ENCODE measurements around the gene GBE1.
A peak's percentile ranks its signal among the peaks of the same experiment; 100 is the strongest.
"Not testable (repeated sequence)": the region's sequence is repeated elsewhere in the genome, so short reads cannot be mapped to it uniquely, and the experiment has no call there.

The GBE1 gene

DNA sequence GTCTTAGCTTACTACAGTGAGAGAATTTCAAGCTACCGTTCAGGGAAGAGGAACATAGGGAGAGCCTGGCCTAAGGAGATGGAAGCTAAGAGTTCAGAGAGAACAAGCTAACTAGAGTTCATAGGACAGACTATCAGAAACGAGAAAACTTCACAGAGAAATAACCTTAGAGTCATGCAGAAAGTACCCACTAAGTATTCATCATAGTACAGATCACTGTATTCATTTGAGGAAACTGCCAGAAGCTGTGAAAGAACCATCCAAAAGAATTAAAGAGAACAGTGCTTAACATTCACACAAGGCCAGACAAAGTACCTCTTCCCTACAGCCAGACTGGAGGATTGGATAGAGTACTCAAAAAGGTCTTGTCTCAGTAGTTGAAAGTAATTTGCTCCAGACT, 15.2 kb upstream of the GBE1 start:
- H3K9ac ChIP-seq (ENCODE audit: low read depth, low read length, poor library complexity, severe bottlenecking): no peak overlapping the region
- TF ChIP-seq, protein P1, sequence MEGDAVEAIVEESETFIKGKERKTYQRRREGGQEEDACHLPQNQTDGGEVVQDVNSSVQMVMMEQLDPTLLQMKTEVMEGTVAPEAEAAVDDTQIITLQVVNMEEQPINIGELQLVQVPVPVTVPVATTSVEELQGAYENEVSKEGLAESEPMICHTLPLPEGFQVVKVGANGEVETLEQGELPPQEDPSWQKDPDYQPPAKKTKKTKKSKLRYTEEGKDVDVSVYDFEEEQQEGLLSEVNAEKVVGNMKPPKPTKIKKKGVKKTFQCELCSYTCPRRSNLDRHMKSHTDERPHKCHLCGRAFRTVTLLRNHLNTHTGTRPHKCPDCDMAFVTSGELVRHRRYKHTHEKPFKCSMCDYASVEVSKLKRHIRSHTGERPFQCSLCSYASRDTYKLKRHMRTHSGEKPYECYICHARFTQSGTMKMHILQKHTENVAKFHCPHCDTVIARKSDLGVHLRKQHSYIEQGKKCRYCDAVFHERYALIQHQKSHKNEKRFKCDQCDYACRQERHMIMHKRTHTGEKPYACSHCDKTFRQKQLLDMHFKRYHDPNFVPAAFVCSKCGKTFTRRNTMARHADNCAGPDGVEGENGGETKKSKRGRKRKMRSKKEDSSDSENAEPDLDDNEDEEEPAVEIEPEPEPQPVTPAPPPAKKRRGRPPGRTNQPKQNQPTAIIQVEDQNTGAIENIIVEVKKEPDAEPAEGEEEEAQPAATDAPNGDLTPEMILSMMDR (conservative IDR thresholded peaks at IDR 0.05; ENCODE audit: low read length): no peak
- TF ChIP-seq EZH2phosphoT487 (IDR thresholded peaks at IDR 0.05; ENCODE audit: borderline replicate concordance): no peak
- no peaks in the 10 kb centered on the region for H4K20me1 ChIP-seq (ENCODE audit: insufficient read depth, low read length, poor library complexity, severe bottlenecking)
- no peak overlapping the region for H2AFZ ChIP-seq (ENCODE audit: low read length)
- H3K4me2 ChIP-seq (ENCODE audit: low read depth, low read length, poor library complexity, severe bottlenecking): no peak overlapping the region
- no peaks in the 10 kb centered on the region for H3K4me1 ChIP-seq (ENCODE audit: insufficient read depth, low read length, poor library complexity, severe bottlenecking)
- no peaks in the 10 kb centered on the region for H3K9me3 ChIP-seq (ENCODE audit: insufficient read depth, low read depth, low read length)
- H3K4me3 ChIP-seq (ENCODE audit: low read length, poor library complexity, severe bottlenecking): no peak overlapping the region
- no peaks in the 10 kb centered on the region for H3K9me2 ChIP-seq (replicated peaks; ENCODE audit: low read depth, low read length)
- H3F3A ChIP-seq (ENCODE audit: low read depth): no peaks in the 10 kb centered on the region
- no peaks in the 10 kb centered on the region for H3K36me3 ChIP-seq (ENCODE audit: insufficient read depth, low read length)
- H3K27me3 ChIP-seq (ENCODE audit: insufficient read depth, low read length, poor library complexity, severe bottlenecking): no peaks in the 10 kb centered on the region
- H3K79me2 ChIP-seq (ENCODE audit: insufficient read depth, low read length): no peaks in the 10 kb centered on the region

DNA sequence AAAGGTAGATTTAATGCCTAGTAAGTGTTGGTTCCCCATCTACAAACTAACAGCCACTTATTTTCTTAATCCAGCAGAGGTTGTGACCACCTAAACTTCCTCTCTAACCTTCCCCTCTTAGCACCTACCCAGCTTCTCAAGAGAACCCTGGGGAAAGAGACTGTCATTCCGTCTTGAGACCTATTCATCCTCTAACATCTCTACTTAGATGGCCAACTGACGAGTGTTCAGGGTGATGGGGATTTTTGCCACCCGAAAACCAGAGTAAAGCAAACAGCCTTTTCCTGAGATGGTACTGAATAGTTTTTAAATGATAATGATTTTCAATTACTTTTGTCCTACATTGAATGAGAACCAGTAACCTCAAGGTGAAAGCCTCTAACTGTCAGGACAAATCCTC, 9.3 kb upstream of the GBE1 start:
- H4K20me1 ChIP-seq (ENCODE audit: insufficient read depth, low read length, poor library complexity, severe bottlenecking): no peaks in the 10 kb centered on the region
- no peak overlapping the region for H3K4me3 ChIP-seq (ENCODE audit: low read length, poor library complexity, severe bottlenecking)
- TF ChIP-seq, protein P1 (conservative IDR thresholded peaks at IDR 0.05; ENCODE audit: low read length): no peak
- no peak for TF ChIP-seq EZH2phosphoT487 (IDR thresholded peaks at IDR 0.05; ENCODE audit: borderline replicate concordance)
- H3K9me3 ChIP-seq (ENCODE audit: insufficient read depth, low read depth, low read length): no peaks in the 10 kb centered on the region
- peaks cover 16% of the 10 kb centered on the region for H3K4me1 ChIP-seq (ENCODE audit: insufficient read depth, low read length, poor library complexity, severe bottlenecking)
- H3K4me2 ChIP-seq (ENCODE audit: low read depth, low read length, poor library complexity, severe bottlenecking): no peak overlapping the region
- H3K27me3 ChIP-seq (ENCODE audit: insufficient read depth, low read length, poor library complexity, severe bottlenecking): no peaks in the 10 kb centered on the region
- H3K9ac ChIP-seq (ENCODE audit: low read depth, low read length, poor library complexity, severe bottlenecking): no peak overlapping the region
- no peaks in the 10 kb centered on the region for H3F3A ChIP-seq (ENCODE audit: low read depth)
- H3K9me2 ChIP-seq (replicated peaks; ENCODE audit: low read depth, low read length): no peaks in the 10 kb centered on the region
- H2AFZ ChIP-seq (ENCODE audit: low read length): peak overlapping the region; percentile 57; the same call in 1 of the 2 replicates
- H3K79me2 ChIP-seq (ENCODE audit: insufficient read depth, low read length): no peaks in the 10 kb centered on the region
- no peaks in the 10 kb centered on the region for H3K36me3 ChIP-seq (ENCODE audit: insufficient read depth, low read length)

DNA sequence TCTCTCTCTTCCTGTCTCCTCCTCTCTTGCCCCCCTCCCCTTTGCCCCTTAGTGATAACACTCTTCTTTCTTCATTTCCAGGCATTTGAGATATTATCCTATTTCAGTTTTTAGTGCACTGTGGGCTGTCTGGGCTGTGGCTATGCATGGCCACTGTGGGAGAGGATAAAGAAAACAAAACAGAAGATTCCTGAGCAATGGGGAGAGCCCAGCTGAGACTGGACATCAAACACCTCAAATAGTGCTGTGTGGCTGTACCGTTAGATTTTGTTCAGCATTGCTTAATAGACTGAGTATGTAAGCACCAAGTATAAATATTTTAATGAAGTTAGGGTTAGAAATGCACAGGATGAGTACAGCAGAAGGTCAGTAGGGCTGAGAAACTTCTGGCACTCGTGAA, 7.9 kb upstream of the GBE1 start:
- Histone ChIP-seq H3K36me3 (ENCODE audit: insufficient read depth, low read length) (no peaks in the 10 kb centered on the region), H2AFZ (ENCODE audit: low read length) (peak overlapping the region; percentile 13)
- TF ChIP-seq EZH2phosphoT487 (IDR thresholded peaks at IDR 0.05; ENCODE audit: borderline replicate concordance): no peak
- TF ChIP-seq, protein P1 (conservative IDR thresholded peaks at IDR 0.05; ENCODE audit: low read length): no peak

DNA sequence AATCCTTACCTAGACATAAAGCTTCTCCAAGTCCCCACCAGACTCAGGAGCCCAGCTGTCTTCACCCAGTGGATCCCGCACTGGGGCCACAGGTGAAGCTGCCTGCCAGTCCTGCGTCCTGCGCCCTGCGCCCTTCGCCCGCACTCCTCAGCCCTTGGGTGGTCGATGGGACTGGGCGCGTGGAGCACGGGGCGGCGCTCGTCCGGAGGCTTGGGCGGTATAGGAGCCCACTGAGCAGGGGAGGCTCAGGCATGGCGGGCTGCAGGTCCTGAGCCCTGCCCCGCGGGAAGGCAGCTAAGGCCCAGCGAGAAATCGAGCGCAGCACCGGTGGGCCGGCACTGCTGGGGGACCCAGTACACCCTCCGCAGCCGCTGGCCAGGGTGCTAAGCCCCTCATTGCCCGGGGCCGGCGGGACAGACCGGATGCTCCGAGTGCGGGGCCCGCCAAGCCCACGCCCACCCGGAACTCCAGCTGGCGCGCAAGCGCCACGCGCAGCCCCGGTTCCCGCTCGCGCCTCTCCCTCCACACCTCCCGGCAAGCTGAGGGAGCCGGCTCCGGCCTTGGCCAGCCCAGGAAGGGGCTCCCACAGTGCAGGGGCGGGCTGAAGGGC, 5.9 kb upstream of the GBE1 start:
- not testable (repeated sequence) for H3K9me2 ChIP-seq (replicated peaks; ENCODE audit: low read depth, low read length); H3K9me3 ChIP-seq (ENCODE audit: insufficient read depth, low read depth, low read length); H3K79me2 ChIP-seq (ENCODE audit: insufficient read depth, low read length); H3F3A ChIP-seq (ENCODE audit: low read depth); H3K9ac ChIP-seq (ENCODE audit: low read depth, low read length, poor library complexity, severe bottlenecking); H4K20me1 ChIP-seq (ENCODE audit: insufficient read depth, low read length, poor library complexity, severe bottlenecking); H3K36me3 ChIP-seq (ENCODE audit: insufficient read depth, low read length); H3K27me3 ChIP-seq (ENCODE audit: insufficient read depth, low read length, poor library complexity, severe bottlenecking); H3K4me3 ChIP-seq (ENCODE audit: low read length, poor library complexity, severe bottlenecking); H3K4me2 ChIP-seq (ENCODE audit: low read depth, low read length, poor library complexity, severe bottlenecking); H2AFZ ChIP-seq (ENCODE audit: low read length)
- H3K4me1 ChIP-seq (ENCODE audit: insufficient read depth, low read length, poor library complexity, severe bottlenecking): peaks cover 39% of the 10 kb centered on the region

More for the DNA sequence above, 7.9 kb upstream of the GBE1 start:
- H3K9ac ChIP-seq (ENCODE audit: low read depth, low read length, poor library complexity, severe bottlenecking): no peak overlapping the region
- no peak overlapping the region for H3K4me3 ChIP-seq (ENCODE audit: low read length, poor library complexity, severe bottlenecking)
- H4K20me1 ChIP-seq (ENCODE audit: insufficient read depth, low read length, poor library complexity, severe bottlenecking): no peaks in the 10 kb centered on the region
- no peaks in the 10 kb centered on the region for H3K9me2 ChIP-seq (replicated peaks; ENCODE audit: low read depth, low read length)
- no peaks in the 10 kb centered on the region for H3K27me3 ChIP-seq (ENCODE audit: insufficient read depth, low read length, poor library complexity, severe bottlenecking)
- H3K9me3 ChIP-seq (ENCODE audit: insufficient read depth, low read depth, low read length): no peaks in the 10 kb centered on the region
- H3F3A ChIP-seq (ENCODE audit: low read depth): no peaks in the 10 kb centered on the region
- peaks cover 25% of the 10 kb centered on the region for H3K4me1 ChIP-seq (ENCODE audit: insufficient read depth, low read length, poor library complexity, severe bottlenecking)
- H3K4me2 ChIP-seq (ENCODE audit: low read depth, low read length, poor library complexity, severe bottlenecking): no peak overlapping the region
- H3K79me2 ChIP-seq (ENCODE audit: insufficient read depth, low read length): no peaks in the 10 kb centered on the region

Data from Loucy (cell line).